HEK293 (cell line): ENCODE data around the gene SAP30L.
A peak's percentile ranks its signal among the peaks of the same experiment; 100 is the strongest.

Experiments used
- CTCF ChIP-seq: fragments of 450-650 bp; formaldehyde crosslinking; IDR thresholded peaks from 2 replicates; pipeline ENCODE4 v1.5.1; 2016; ENCODE audit warnings: missing biosample characterization, missing genetic modification characterization
- FEZF1 ChIP-seq: fragments of 450-650 bp; formaldehyde crosslinking; IDR thresholded peaks from 2 replicates; pipeline ENCODE4 v1.5.1; 2016; ENCODE audit warnings: missing biosample characterization, missing genetic modification characterization
- GFI1B ChIP-seq: fragments of 450-650 bp; formaldehyde crosslinking; IDR thresholded peaks from 2 replicates; pipeline ENCODE4 v1.5.1; 2016; ENCODE audit warnings: missing biosample characterization, missing genetic modification characterization
- KLF9 ChIP-seq: fragments of 450-650 bp; formaldehyde crosslinking; IDR thresholded peaks from 2 replicates; pipeline ENCODE4 v1.5.1; 2016; ENCODE audit warnings: missing biosample characterization, missing genetic modification characterization, low read depth
- MEIS1 ChIP-seq: sonication (generic); formaldehyde crosslinking; IDR thresholded peaks from 2 replicates; pipeline ENCODE4 v1.8.1; 2022; ENCODE audit warnings: missing genetic modification reagents, mild to moderate bottlenecking, borderline replicate concordance
- SP3 ChIP-seq: fragments of 450-650 bp; formaldehyde crosslinking; IDR thresholded peaks from 2 replicates; pipeline ENCODE4 v1.5.1; 2016; ENCODE audit warnings: missing biosample characterization, missing genetic modification characterization
- ZBTB1 ChIP-seq: fragments of 450-650 bp; formaldehyde crosslinking; IDR thresholded peaks from 2 replicates; pipeline ENCODE4 v1.5.1; 2016; ENCODE audit warnings: missing biosample characterization, missing genetic modification characterization
- ZBTB17 ChIP-seq: fragments of 450-650 bp; formaldehyde crosslinking; IDR thresholded peaks from 2 replicates; pipeline ENCODE4 v1.5.1; 2016; ENCODE audit warnings: missing biosample characterization, missing genetic modification characterization
- ZNF266 ChIP-seq: fragments of 450-650 bp; formaldehyde crosslinking; IDR thresholded peaks from 2 replicates; pipeline ENCODE4 v1.5.1; 2016; ENCODE audit warnings: missing biosample characterization, missing genetic modification characterization, low read depth
- ZNF473 ChIP-seq: fragments of 450-650 bp; formaldehyde crosslinking; IDR thresholded peaks from 2 replicates; pipeline ENCODE4 v1.5.1; 2017; ENCODE audit warnings: missing biosample characterization, missing genetic modification characterization
- ZNF544 ChIP-seq: fragments of 450-650 bp; formaldehyde crosslinking; IDR thresholded peaks from 2 replicates; pipeline ENCODE4 v1.5.0; 2017; ENCODE audit warnings: missing biosample characterization, missing genetic modification characterization
- ZNF645 ChIP-seq: fragments of 450-650 bp; formaldehyde crosslinking; IDR thresholded peaks from 2 replicates; pipeline ENCODE4; 2016; ENCODE audit warnings: missing biosample characterization, missing genetic modification characterization
- ZNF670 ChIP-seq: fragments of 450-650 bp; formaldehyde crosslinking; IDR thresholded peaks from 2 replicates; pipeline ENCODE4 v1.5.1; 2016; ENCODE audit warnings: missing biosample characterization, missing genetic modification characterization, low read depth
- ZNF707 ChIP-seq: fragments of 450-650 bp; formaldehyde crosslinking; IDR thresholded peaks from 2 replicates; pipeline ENCODE4 v1.5.1; 2016; ENCODE audit warnings: missing biosample characterization, missing genetic modification characterization
- ZNF747 ChIP-seq: fragments of 450-650 bp; formaldehyde crosslinking; IDR thresholded peaks from 2 replicates; pipeline ENCODE4 v1.5.1; 2016; ENCODE audit warnings: missing biosample characterization, missing genetic modification characterization
- ZNF768 ChIP-seq: fragments of 450-650 bp; formaldehyde crosslinking; IDR thresholded peaks from 2 replicates; pipeline ENCODE4 v1.5.1; 2018; ENCODE audit warnings: missing biosample characterization, mild to moderate bottlenecking, missing genetic modification characterization
- ZNF777 ChIP-seq: fragments of 450-650 bp; formaldehyde crosslinking; IDR thresholded peaks from 2 replicates; pipeline ENCODE4 v1.5.1; 2017; ENCODE audit warnings: missing biosample characterization, missing genetic modification characterization, borderline replicate concordance
- ZSCAN30 ChIP-seq: fragments of 450-650 bp; IDR thresholded peaks from 2 replicates; pipeline ENCODE4 v1.5.1; 2018; ENCODE audit warnings: missing biosample characterization, mild to moderate bottlenecking, missing genetic modification characterization, moderate library complexity
- TF ChIP-seq, protein P1 (sequence below): fragments of 450-650 bp; IDR thresholded peaks from 2 replicates; pipeline ENCODE4 v1.5.1; 2018; ENCODE audit warnings: missing biosample characterization, missing genetic modification characterization
- TF ChIP-seq, protein P2 (sequence below): fragments of 450-650 bp; formaldehyde crosslinking; IDR thresholded peaks from 2 replicates; pipeline ENCODE4 v1.5.1; 2017; ENCODE audit warnings: missing biosample characterization, missing genetic modification characterization
- TF ChIP-seq, protein P3 (sequence below): fragments of 450-650 bp; formaldehyde crosslinking; IDR thresholded peaks from 2 replicates; pipeline ENCODE4 v1.5.1; 2016; ENCODE audit warnings: missing biosample characterization, missing genetic modification characterization, borderline replicate concordance
- TF ChIP-seq, protein P4 (sequence below): fragments of 450-650 bp; formaldehyde crosslinking; IDR thresholded peaks from 2 replicates; pipeline ENCODE4 v1.5.1; 2016; ENCODE audit warnings: missing biosample characterization, missing genetic modification characterization
- TF ChIP-seq, protein P5 (sequence below): fragments of 450-650 bp; formaldehyde crosslinking; IDR thresholded peaks from 2 replicates; pipeline ENCODE4 v1.5.1; 2017; ENCODE audit warnings: missing biosample characterization, missing genetic modification characterization

The SAP30L gene

DNA sequence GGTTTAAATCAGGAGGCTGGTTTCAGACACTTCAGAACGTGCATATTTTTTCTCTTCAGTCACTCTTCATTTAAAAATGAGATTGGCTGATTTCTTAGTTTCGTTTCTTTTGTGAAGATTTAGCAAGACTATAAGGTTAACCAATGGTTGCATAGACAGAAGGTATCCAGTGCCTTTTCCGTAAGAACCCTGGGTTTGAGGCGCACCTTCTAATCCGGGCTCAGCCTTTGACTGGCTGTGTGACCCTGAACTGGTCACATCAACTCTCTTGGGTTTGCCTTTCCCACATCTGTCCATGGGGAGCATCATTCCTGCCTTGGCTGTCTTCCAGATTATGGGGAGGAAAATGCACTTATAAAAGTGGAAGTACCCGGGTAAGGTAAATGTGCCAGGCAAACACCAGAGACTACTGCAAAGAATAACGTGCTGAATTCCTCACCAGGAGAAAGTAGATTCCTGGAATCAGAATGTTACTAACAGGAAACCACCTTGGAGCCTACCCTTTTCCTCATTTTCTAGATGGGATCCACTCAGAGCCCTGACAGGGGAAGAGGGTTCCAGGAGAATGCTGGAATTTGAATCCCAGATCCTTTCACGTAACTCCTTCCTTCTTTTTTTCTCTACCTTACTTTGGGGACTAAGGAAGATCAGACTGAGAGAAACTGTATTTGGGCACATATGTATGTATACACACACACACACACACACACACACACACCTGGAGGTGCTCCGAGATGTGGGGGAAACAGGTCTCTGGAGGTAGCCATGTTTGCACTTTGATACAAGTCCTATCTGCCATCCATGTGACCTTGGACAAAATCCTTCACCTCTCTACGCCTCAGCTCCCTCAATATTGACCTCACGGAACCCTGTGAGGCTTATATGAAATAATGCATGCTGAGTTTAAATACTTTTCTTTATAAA is 25.4 kb downstream of the SAP30L start (continued):
- TF ChIP-seq, protein P1, sequence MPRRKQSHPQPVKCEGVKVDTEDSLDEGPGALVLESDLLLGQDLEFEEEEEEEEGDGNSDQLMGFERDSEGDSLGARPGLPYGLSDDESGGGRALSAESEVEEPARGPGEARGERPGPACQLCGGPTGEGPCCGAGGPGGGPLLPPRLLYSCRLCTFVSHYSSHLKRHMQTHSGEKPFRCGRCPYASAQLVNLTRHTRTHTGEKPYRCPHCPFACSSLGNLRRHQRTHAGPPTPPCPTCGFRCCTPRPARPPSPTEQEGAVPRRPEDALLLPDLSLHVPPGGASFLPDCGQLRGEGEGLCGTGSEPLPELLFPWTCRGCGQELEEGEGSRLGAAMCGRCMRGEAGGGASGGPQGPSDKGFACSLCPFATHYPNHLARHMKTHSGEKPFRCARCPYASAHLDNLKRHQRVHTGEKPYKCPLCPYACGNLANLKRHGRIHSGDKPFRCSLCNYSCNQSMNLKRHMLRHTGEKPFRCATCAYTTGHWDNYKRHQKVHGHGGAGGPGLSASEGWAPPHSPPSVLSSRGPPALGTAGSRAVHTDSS: no peak
- TF ChIP-seq, protein P2, sequence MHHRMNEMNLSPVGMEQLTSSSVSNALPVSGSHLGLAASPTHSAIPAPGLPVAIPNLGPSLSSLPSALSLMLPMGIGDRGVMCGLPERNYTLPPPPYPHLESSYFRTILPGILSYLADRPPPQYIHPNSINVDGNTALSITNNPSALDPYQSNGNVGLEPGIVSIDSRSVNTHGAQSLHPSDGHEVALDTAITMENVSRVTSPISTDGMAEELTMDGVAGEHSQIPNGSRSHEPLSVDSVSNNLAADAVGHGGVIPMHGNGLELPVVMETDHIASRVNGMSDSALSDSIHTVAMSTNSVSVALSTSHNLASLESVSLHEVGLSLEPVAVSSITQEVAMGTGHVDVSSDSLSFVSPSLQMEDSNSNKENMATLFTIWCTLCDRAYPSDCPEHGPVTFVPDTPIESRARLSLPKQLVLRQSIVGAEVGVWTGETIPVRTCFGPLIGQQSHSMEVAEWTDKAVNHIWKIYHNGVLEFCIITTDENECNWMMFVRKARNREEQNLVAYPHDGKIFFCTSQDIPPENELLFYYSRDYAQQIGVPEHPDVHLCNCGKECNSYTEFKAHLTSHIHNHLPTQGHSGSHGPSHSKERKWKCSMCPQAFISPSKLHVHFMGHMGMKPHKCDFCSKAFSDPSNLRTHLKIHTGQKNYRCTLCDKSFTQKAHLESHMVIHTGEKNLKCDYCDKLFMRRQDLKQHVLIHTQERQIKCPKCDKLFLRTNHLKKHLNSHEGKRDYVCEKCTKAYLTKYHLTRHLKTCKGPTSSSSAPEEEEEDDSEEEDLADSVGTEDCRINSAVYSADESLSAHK (tag by site-specific recombination): no peak
- no peak for TF ChIP-seq ZNF266 (tag by site-specific recombination)
- TF ChIP-seq CTCF: no peak
- TF ChIP-seq ZNF473 (tag by site-specific recombination): no peak
- TF ChIP-seq, protein P3, sequence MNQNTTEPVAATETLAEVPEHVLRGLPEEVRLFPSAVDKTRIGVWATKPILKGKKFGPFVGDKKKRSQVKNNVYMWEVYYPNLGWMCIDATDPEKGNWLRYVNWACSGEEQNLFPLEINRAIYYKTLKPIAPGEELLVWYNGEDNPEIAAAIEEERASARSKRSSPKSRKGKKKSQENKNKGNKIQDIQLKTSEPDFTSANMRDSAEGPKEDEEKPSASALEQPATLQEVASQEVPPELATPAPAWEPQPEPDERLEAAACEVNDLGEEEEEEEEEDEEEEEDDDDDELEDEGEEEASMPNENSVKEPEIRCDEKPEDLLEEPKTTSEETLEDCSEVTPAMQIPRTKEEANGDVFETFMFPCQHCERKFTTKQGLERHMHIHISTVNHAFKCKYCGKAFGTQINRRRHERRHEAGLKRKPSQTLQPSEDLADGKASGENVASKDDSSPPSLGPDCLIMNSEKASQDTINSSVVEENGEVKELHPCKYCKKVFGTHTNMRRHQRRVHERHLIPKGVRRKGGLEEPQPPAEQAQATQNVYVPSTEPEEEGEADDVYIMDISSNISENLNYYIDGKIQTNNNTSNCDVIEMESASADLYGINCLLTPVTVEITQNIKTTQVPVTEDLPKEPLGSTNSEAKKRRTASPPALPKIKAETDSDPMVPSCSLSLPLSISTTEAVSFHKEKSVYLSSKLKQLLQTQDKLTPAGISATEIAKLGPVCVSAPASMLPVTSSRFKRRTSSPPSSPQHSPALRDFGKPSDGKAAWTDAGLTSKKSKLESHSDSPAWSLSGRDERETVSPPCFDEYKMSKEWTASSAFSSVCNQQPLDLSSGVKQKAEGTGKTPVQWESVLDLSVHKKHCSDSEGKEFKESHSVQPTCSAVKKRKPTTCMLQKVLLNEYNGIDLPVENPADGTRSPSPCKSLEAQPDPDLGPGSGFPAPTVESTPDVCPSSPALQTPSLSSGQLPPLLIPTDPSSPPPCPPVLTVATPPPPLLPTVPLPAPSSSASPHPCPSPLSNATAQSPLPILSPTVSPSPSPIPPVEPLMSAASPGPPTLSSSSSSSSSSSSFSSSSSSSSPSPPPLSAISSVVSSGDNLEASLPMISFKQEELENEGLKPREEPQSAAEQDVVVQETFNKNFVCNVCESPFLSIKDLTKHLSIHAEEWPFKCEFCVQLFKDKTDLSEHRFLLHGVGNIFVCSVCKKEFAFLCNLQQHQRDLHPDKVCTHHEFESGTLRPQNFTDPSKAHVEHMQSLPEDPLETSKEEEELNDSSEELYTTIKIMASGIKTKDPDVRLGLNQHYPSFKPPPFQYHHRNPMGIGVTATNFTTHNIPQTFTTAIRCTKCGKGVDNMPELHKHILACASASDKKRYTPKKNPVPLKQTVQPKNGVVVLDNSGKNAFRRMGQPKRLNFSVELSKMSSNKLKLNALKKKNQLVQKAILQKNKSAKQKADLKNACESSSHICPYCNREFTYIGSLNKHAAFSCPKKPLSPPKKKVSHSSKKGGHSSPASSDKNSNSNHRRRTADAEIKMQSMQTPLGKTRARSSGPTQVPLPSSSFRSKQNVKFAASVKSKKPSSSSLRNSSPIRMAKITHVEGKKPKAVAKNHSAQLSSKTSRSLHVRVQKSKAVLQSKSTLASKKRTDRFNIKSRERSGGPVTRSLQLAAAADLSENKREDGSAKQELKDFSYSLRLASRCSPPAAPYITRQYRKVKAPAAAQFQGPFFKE (tag by site-specific recombination): no peak
- no peak for TF ChIP-seq GFI1B (tag by site-specific recombination)
- TF ChIP-seq ZNF645 (tag by site-specific recombination): no peak
- TF ChIP-seq, protein P4, sequence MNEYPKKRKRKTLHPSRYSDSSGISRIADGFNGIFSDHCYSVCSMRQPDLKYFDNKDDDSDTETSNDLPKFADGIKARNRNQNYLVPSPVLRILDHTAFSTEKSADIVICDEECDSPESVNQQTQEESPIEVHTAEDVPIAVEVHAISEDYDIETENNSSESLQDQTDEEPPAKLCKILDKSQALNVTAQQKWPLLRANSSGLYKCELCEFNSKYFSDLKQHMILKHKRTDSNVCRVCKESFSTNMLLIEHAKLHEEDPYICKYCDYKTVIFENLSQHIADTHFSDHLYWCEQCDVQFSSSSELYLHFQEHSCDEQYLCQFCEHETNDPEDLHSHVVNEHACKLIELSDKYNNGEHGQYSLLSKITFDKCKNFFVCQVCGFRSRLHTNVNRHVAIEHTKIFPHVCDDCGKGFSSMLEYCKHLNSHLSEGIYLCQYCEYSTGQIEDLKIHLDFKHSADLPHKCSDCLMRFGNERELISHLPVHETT (tag by site-specific recombination): no peak
- no peak for TF ChIP-seq KLF9 (tag by site-specific recombination)
- no peak for TF ChIP-seq ZNF544
- TF ChIP-seq ZBTB17 (tag by site-specific recombination): 0 out of 2 replicates have a peak, but pooled peaks have one; percentile 26
- TF ChIP-seq, protein P5, sequence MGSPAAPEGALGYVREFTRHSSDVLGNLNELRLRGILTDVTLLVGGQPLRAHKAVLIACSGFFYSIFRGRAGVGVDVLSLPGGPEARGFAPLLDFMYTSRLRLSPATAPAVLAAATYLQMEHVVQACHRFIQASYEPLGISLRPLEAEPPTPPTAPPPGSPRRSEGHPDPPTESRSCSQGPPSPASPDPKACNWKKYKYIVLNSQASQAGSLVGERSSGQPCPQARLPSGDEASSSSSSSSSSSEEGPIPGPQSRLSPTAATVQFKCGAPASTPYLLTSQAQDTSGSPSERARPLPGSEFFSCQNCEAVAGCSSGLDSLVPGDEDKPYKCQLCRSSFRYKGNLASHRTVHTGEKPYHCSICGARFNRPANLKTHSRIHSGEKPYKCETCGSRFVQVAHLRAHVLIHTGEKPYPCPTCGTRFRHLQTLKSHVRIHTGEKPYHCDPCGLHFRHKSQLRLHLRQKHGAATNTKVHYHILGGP (tag by site-specific recombination): no peak
- no peak for TF ChIP-seq ZNF747
- no peak for TF ChIP-seq ZSCAN30 (tag by site-specific recombination)
- no peak for TF ChIP-seq ZNF768 (tag by site-specific recombination)
- TF ChIP-seq SP3 (tag by site-specific recombination): no peak
- TF ChIP-seq MEIS1: no peak
- TF ChIP-seq FEZF1 (tag by site-specific recombination): no peak
- no peak for TF ChIP-seq ZNF707 (tag by site-specific recombination)
- TF ChIP-seq ZNF670 (tag by site-specific recombination): no peak
- no peak for TF ChIP-seq ZBTB1 (tag by site-specific recombination)
- no peak for TF ChIP-seq ZNF777 (tag by site-specific recombination)
